ENCODE results near the gene USP25.

DNA sequence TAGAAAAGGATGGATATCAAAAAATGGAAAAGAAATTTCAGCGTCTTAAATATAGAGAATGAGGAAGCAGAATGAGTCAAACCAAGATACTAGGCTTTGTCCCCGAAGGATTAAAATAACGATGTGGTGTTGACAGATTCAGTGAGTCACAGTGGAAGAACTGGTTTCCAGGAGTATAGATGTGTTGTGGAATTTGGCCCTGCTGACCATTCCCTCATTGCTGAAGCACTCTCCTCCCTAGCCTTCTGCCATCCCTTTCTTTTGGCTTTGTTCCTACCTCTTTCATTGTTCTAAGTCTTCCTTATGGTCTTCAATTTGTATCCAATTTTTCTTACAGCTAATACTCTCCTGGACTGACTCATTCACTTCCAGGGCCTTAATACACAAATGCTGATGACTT is 23.1 kb upstream of the USP25 start:
- no peak for TF ChIP-seq SNAI2 (CRISPR knock-in tag; IDR thresholded peaks at IDR 0.05)
- TF ChIP-seq ZFP30 (CRISPR knock-in tag; IDR thresholded peaks at IDR 0.05) = no peak
- no peak for TF ChIP-seq TOX (CRISPR knock-in tag; IDR thresholded peaks at IDR 0.05; ENCODE audit: borderline replicate concordance)
- TF ChIP-seq ARNTL (CRISPR knock-in tag; IDR thresholded peaks at IDR 0.05; ENCODE audit: borderline replicate concordance, low read depth) = no peak
- TF ChIP-seq, protein P1, sequence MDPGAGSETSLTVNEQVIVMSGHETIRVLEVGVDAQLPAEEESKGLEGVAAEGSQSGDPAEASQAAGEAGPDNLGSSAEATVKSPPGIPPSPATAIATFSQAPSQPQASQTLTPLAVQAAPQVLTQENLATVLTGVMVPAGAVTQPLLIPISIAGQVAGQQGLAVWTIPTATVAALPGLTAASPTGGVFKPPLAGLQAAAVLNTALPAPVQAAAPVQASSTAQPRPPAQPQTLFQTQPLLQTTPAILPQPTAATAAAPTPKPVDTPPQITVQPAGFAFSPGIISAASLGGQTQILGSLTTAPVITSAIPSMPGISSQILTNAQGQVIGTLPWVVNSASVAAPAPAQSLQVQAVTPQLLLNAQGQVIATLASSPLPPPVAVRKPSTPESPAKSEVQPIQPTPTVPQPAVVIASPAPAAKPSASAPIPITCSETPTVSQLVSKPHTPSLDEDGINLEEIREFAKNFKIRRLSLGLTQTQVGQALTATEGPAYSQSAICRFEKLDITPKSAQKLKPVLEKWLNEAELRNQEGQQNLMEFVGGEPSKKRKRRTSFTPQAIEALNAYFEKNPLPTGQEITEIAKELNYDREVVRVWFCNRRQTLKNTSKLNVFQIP (CRISPR knock-in tag; IDR thresholded peaks at IDR 0.05; ENCODE audit: borderline replicate concordance, low read depth) = no peak
- no peak for TF ChIP-seq ZNF565 (CRISPR knock-in tag; conservative IDR thresholded peaks at IDR 0.05; ENCODE audit: low read depth)
- TF ChIP-seq ZNF70 (CRISPR knock-in tag; IDR thresholded peaks at IDR 0.05) = no peak
- no peak for TF ChIP-seq OSR1 (CRISPR knock-in tag; IDR thresholded peaks at IDR 0.05)
- TF ChIP-seq ESRRG (CRISPR knock-in tag; IDR thresholded peaks at IDR 0.05) = no peak
- TF ChIP-seq CSDC2 (CRISPR knock-in tag; IDR thresholded peaks at IDR 0.05) = no peak
